Liver (tissue), 9 donors: ENCODE data around the gene ZNF414. TPM values are rescaled to one million over a fixed set of nuclear protein-coding genes. Genes with fewer than 3 reads are reported as not detected.

Experiments
- DNase-seq: peaks from one replicate; pipeline ENCODE4 v3.0.0-alpha.2; 2017; ENCODE audit warnings: low spot score
- H3K27ac ChIP-seq, 2 donors: one replicate each; pipeline ENCODE4 v1.7.0; 2013; ENCODE audit warnings: inconsistent platforms in 2 of 2, low read length in 2 of 2, control low read depth in 1 of 2, low read depth in 1 of 2, mild to moderate bottlenecking in 1 of 2
- H3K27me3 ChIP-seq, 4 donors: one replicate each; pipeline versions ENCODE4 v1.6.1 to v1.7.0; 2013; ENCODE audit warnings: low read length in 3 of 4, inconsistent platforms in 1 of 4, mild to moderate bottlenecking in 1 of 4, moderate library complexity in 1 of 4; ENCODE audit not compliant: control insufficient read depth in 4 of 4, insufficient read depth in 4 of 4
- H3K36me3 ChIP-seq, 4 donors: one replicate each; pipeline versions ENCODE4 v1.6.1 to v1.7.0; 2013; ENCODE audit warnings: low read length in 3 of 4, mild to moderate bottlenecking in 3 of 4, low read depth in 1 of 4, moderate library complexity in 1 of 4; ENCODE audit not compliant: control insufficient read depth in 4 of 4, insufficient read depth in 3 of 4
- H3K4me1 ChIP-seq, 4 donors: one replicate each; pipeline versions ENCODE4 v1.6.1 to v1.7.0; 2013; ENCODE audit warnings: low read length in 3 of 4, mild to moderate bottlenecking in 3 of 4, moderate library complexity in 1 of 4; ENCODE audit not compliant: control insufficient read depth in 4 of 4, insufficient read depth in 4 of 4
- H3K4me3 ChIP-seq, 3 donors: one replicate each; pipeline versions ENCODE4 v1.6.1 to v1.7.0; 2013; ENCODE audit warnings: low read length in 3 of 3, control low read depth in 1 of 3, low read depth in 1 of 3, mild to moderate bottlenecking in 1 of 3
- H3K9ac ChIP-seq, 2 donors: one replicate each; pipeline ENCODE4 v1.7.0; 2013; ENCODE audit warnings: low read length in 2 of 2, mild to moderate bottlenecking in 2 of 2, moderate library complexity in 2 of 2, control low read depth in 1 of 2, low read depth in 1 of 2
- H3K9me3 ChIP-seq, 4 donors: one replicate each; pipeline versions ENCODE4 v1.6.1 to v1.7.0; 2013; ENCODE audit warnings: low read length in 3 of 4; ENCODE audit not compliant: control insufficient read depth in 4 of 4
- ATF3 ChIP-seq: IDR thresholded peaks from 2 replicates; pipeline ENCODE4 v1.6.1; 2016; ENCODE audit warnings: antibody characterized with exemption
- EGR1 ChIP-seq, 2 donors: IDR thresholded peaks; 2 replicates each; pipeline ENCODE4 v1.6.1; 2016 to 2018; ENCODE audit warnings: antibody characterized with exemption in 2 of 2, low read depth in 2 of 2
- FOXA1 ChIP-seq: IDR thresholded peaks from 2 replicates; pipeline ENCODE4 v1.6.1; 2016; ENCODE audit warnings: antibody characterized with exemption
- FOXA2 ChIP-seq: IDR thresholded peaks from 2 replicates; pipeline ENCODE4 v1.6.1; 2016; ENCODE audit warnings: antibody characterized with exemption
- GABPA ChIP-seq, 2 donors: IDR thresholded peaks in 1 of 2; conservative IDR thresholded peaks in 1 of 2; 2 replicates each; pipeline ENCODE4 v1.6.1; 2016; ENCODE audit warnings: antibody characterized with exemption in 2 of 2, mild to moderate bottlenecking in 1 of 2, moderate library complexity in 1 of 2
- HNF4A ChIP-seq, 2 donors: conservative IDR thresholded peaks; 2 replicates each; pipeline ENCODE4 v1.6.1; 2016; ENCODE audit warnings: antibody characterized with exemption in 2 of 2, mild to moderate bottlenecking in 2 of 2
- HNF4G ChIP-seq: IDR thresholded peaks from 2 replicates; pipeline ENCODE4 v1.6.1; 2016; ENCODE audit warnings: antibody characterized with exemption
- JUND ChIP-seq, 2 donors: IDR thresholded peaks; 2 replicates each; pipeline ENCODE4 v1.6.1; 2016; ENCODE audit warnings: antibody characterized with exemption in 2 of 2
- NR2F2 ChIP-seq: IDR thresholded peaks from 2 replicates; pipeline ENCODE4 v1.6.1; 2016; ENCODE audit warnings: antibody characterized with exemption
- RAD21 ChIP-seq, 2 donors: IDR thresholded peaks; 2 replicates each; pipeline ENCODE4 v1.6.1; 2016; ENCODE audit warnings: antibody characterized with exemption in 2 of 2, mild to moderate bottlenecking in 2 of 2
- RXRA ChIP-seq, 2 donors: IDR thresholded peaks; 2 replicates each; pipeline ENCODE4 v1.6.1; 2017 to 2018; ENCODE audit warnings: antibody characterized with exemption in 2 of 2, mild to moderate bottlenecking in 1 of 2
- SP1 ChIP-seq: IDR thresholded peaks from 2 replicates; pipeline ENCODE4 v1.6.1; 2018; ENCODE audit warnings: antibody characterized with exemption, mild to moderate bottlenecking
- YY1 ChIP-seq: IDR thresholded peaks from 2 replicates; pipeline ENCODE4 v1.6.1; 2016; ENCODE audit warnings: antibody characterized with exemption, mild to moderate bottlenecking
- WGBS: extraction: QIAGEN DNeasy Blood & Tissue Kit; methylation state at CpG from one replicate; pipeline ENCODE4 v1.1.7; 2013; 5-methylcytosine and 5-hydroxymethylcytosine counted together
- polyA plus RNA-seq, 2 donors: library from polyadenylated mRNA; stranded (reverse) in 1 of 2; unstranded in 1 of 2; fragments of 200-250 nt in 1 of 2; fragments of >200 nt in 1 of 2; fragmentation: Nextera tagmentation in 1 of 2; extraction: Ambion mirVana in 1 of 2; gene quantifications; one replicate each; pipeline versions ENCODE4 v1.2.1 to v1.2.3, GENCODE V29; 2013 to 2015
- total RNA-seq, 2 donors: library from RNA; depleted of rRNA; stranded (reverse); fragments of >200 nt; gene quantifications; one replicate each; pipeline ENCODE4 v1.2.3, GENCODE V29; 2014
- TF ChIP-seq, protein P1 (sequence below): IDR thresholded peaks from 2 replicates; pipeline ENCODE4 v1.6.1; 2016; ENCODE audit warnings: antibody characterized with exemption
- TF ChIP-seq, protein P2 (sequence below): IDR thresholded peaks from 2 replicates; pipeline ENCODE4 v1.6.1; 2016; ENCODE audit warnings: antibody characterized with exemption
- TF ChIP-seq, protein P3 (sequence below): fragments of 150-350 bp; IDR thresholded peaks from 2 replicates; pipeline ENCODE4 v1.5.1; 2017; ENCODE audit warnings: improper control_type of control experiment, low read depth, low read length; ENCODE audit not compliant: missing input control
- TF ChIP-seq, protein P4 (sequence below): IDR thresholded peaks from 2 replicates; pipeline ENCODE4 v1.6.1; 2016; ENCODE audit warnings: antibody characterized with exemption, mild to moderate bottlenecking
- donor health status: healthy.
- donor health status: healthy.
- donor health status: healthy.
- donor health status: healthy.
- donor health status: healthy.

The ZNF414 gene
- total and polyA plus RNA-seq, 4 donors, result 3.5 to 16.0 (median 7.2) TPM

DNA sequence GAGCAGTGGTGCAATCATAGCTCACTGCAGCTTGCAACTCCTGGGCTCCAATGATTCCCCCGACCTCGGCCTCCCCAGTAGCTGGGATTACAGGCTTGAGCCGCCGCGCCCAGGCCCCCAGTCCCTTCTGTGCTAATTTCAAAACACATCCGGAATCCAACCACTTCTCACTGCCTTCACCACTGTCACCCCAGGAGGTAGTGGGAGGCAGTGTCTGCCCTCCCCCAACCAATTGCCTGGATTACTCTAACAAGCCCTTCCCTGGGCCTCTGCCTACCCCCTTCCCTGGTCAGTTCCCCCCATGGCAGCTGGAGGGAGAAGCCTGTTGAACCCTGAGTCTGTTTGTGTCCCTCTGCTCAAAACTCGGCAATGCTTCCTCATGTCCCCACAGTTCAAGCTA is 13.8 kb downstream of the ZNF414 start:
- 66% methylated on average over 7 of the region's 7 CpGs for WGBS

More for the DNA sequence above, 13.8 kb downstream of the ZNF414 start:
- Histone ChIP-seq H3K27me3 (no peaks in the 10 kb centered on the region), H3K9me3 (no peaks in the 10 kb centered on the region), H3K9ac (no peak overlapping the region), H3K4me3 (no peak overlapping the region), H3K36me3 (no peaks in the 10 kb centered on the region), H3K4me1 (peaks cover 0 to 2% (median 0%) of the 10 kb centered on the region in 4 donors), H3K27ac (peak overlapping the region; percentile 19 to 41)
- TF ChIP-seq GABPA (IDR thresholded peaks at IDR 0.05 in 1 of 2, conservative IDR thresholded peaks at IDR 0.05 in 1 of 2) (no peak), HNF4G (no peak), FOXA2 (no peak), FOXA1 (no peak), RAD21 (IDR thresholded peaks at IDR 0.05) (no peak), ATF3 (no peak), HNF4A (conservative IDR thresholded peaks at IDR 0.05) (no peak), YY1 (no peak), SP1 (no peak), EGR1 (IDR thresholded peaks at IDR 0.05; ENCODE audit: low read depth in 2 of 2) (no peak), RXRA (IDR thresholded peaks at IDR 0.05) (no peak), NR2F2 (no peak), JUND (IDR thresholded peaks at IDR 0.05) (no peak)
- TF ChIP-seq, protein P1, sequence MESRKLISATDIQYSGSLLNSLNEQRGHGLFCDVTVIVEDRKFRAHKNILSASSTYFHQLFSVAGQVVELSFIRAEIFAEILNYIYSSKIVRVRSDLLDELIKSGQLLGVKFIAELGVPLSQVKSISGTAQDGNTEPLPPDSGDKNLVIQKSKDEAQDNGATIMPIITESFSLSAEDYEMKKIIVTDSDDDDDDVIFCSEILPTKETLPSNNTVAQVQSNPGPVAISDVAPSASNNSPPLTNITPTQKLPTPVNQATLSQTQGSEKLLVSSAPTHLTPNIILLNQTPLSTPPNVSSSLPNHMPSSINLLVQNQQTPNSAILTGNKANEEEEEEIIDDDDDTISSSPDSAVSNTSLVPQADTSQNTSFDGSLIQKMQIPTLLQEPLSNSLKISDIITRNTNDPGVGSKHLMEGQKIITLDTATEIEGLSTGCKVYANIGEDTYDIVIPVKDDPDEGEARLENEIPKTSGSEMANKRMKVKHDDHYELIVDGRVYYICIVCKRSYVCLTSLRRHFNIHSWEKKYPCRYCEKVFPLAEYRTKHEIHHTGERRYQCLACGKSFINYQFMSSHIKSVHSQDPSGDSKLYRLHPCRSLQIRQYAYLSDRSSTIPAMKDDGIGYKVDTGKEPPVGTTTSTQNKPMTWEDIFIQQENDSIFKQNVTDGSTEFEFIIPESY, result no peak
- TF ChIP-seq, protein P2, sequence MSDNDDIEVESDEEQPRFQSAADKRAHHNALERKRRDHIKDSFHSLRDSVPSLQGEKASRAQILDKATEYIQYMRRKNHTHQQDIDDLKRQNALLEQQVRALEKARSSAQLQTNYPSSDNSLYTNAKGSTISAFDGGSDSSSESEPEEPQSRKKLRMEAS, result no peak
- TF ChIP-seq, protein P3, sequence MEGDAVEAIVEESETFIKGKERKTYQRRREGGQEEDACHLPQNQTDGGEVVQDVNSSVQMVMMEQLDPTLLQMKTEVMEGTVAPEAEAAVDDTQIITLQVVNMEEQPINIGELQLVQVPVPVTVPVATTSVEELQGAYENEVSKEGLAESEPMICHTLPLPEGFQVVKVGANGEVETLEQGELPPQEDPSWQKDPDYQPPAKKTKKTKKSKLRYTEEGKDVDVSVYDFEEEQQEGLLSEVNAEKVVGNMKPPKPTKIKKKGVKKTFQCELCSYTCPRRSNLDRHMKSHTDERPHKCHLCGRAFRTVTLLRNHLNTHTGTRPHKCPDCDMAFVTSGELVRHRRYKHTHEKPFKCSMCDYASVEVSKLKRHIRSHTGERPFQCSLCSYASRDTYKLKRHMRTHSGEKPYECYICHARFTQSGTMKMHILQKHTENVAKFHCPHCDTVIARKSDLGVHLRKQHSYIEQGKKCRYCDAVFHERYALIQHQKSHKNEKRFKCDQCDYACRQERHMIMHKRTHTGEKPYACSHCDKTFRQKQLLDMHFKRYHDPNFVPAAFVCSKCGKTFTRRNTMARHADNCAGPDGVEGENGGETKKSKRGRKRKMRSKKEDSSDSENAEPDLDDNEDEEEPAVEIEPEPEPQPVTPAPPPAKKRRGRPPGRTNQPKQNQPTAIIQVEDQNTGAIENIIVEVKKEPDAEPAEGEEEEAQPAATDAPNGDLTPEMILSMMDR, result no peak
- TF ChIP-seq, protein P4, sequence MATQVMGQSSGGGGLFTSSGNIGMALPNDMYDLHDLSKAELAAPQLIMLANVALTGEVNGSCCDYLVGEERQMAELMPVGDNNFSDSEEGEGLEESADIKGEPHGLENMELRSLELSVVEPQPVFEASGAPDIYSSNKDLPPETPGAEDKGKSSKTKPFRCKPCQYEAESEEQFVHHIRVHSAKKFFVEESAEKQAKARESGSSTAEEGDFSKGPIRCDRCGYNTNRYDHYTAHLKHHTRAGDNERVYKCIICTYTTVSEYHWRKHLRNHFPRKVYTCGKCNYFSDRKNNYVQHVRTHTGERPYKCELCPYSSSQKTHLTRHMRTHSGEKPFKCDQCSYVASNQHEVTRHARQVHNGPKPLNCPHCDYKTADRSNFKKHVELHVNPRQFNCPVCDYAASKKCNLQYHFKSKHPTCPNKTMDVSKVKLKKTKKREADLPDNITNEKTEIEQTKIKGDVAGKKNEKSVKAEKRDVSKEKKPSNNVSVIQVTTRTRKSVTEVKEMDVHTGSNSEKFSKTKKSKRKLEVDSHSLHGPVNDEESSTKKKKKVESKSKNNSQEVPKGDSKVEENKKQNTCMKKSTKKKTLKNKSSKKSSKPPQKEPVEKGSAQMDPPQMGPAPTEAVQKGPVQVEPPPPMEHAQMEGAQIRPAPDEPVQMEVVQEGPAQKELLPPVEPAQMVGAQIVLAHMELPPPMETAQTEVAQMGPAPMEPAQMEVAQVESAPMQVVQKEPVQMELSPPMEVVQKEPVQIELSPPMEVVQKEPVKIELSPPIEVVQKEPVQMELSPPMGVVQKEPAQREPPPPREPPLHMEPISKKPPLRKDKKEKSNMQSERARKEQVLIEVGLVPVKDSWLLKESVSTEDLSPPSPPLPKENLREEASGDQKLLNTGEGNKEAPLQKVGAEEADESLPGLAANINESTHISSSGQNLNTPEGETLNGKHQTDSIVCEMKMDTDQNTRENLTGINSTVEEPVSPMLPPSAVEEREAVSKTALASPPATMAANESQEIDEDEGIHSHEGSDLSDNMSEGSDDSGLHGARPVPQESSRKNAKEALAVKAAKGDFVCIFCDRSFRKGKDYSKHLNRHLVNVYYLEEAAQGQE, result no peak
- no peak for DNase-seq
